HL-60/S4 (cell line): Measurements from ENCODE around the gene HHAT.

ENCODE experiments used
- in situ Hi-C: fragments of 300-500 bp; cut with MboI; formaldehyde crosslinking; loops from 2 replicates; pipeline ENCODE4 v1.14.3; 2022; ENCODE audit warnings: low sequenced_read_pairs

HHAT gene

GRCh38 chr1:210313046-210313595 is 15.6 kb upstream of the HHAT start:
- in situ Hi-C loops: loop anchor here (25.0 kb wide), 1 partner anchor 451 kb away; no protein-coding TSS in a partner anchor

GRCh38 chr1:210313921-210314320 is 14.8 kb upstream of the HHAT start:
- in situ Hi-C loops: loop anchor here (25.0 kb wide), 1 partner anchor 452 kb away; no protein-coding TSS in a partner anchor

- in situ Hi-C loops: loop anchor here (25.0 kb wide), 1 partner anchor 453 kb away; no protein-coding TSS in a partner anchor
Measured at GRCh38 chr1:210315529-210315928, 13.2 kb upstream of the HHAT start.

GRCh38 chr1:210321131-210321530 is 7.6 kb upstream of the HHAT start:
- in situ Hi-C loops: loop anchor here (25.0 kb wide), 1 partner anchor 459 kb away; no protein-coding TSS in a partner anchor

GRCh38 chr1:210321552-210321951 is 7.2 kb upstream of the HHAT start:
- in situ Hi-C loops: loop anchor here (25.0 kb wide), 1 partner anchor 459 kb away; no protein-coding TSS in a partner anchor

GRCh38 chr1:210323957-210324356 is 4.7 kb upstream of the HHAT start:
- in situ Hi-C loops: loop anchor here (25.0 kb wide), 1 partner anchor 462 kb away; no protein-coding TSS in a partner anchor

GRCh38 chr1:210325026-210325670 is 3.6 kb upstream of the HHAT start:
- in situ Hi-C loops: loop anchor here (25.0 kb wide), 1 partner anchor 812 kb away; the partner anchor contains the start of gene KCNH1

GRCh38 chr1:210328032-210328745 is 513 bp upstream of the HHAT start:
- in situ Hi-C loops: loop anchor here (25.0 kb wide), 1 partner anchor 809 kb away; the partner anchor contains the start of gene KCNH1

GRCh38 chr1:210330279-210330866 is 1.7 kb downstream of the HHAT start:
- in situ Hi-C loops: loop anchor here (25.0 kb wide), 1 partner anchor 807 kb away; the partner anchor contains the start of gene KCNH1

GRCh38 chr1:210332233-210332632 is 3.5 kb downstream of the HHAT start:
- in situ Hi-C loops: loop anchor here (25.0 kb wide), 1 partner anchor 805 kb away; the partner anchor contains the start of gene KCNH1

- in situ Hi-C loops: loop anchor here (25.0 kb wide), 1 partner anchor 804 kb away; the partner anchor contains the start of gene KCNH1
Measured at GRCh38 chr1:210332719-210333398, 4.2 kb downstream of the HHAT start.

- in situ Hi-C loops: loop anchor here (25.0 kb wide), 1 partner anchor 802 kb away; the partner anchor contains the start of gene KCNH1
Measured at GRCh38 chr1:210335001-210335400, 6.3 kb downstream of the HHAT start.

GRCh38 chr1:210336362-210336761 is 7.7 kb downstream of the HHAT start:
- in situ Hi-C loops: loop anchor here (25.0 kb wide), 1 partner anchor 801 kb away; the partner anchor contains the start of gene KCNH1

GRCh38 chr1:210339500-210339899 is 10.8 kb downstream of the HHAT start:
- in situ Hi-C loops: loop anchor here (25.0 kb wide), 1 partner anchor 798 kb away; the partner anchor contains the start of gene KCNH1

- in situ Hi-C loops: loop anchor here (25.0 kb wide), 1 partner anchor 797 kb away; the partner anchor contains the start of gene KCNH1
Measured at GRCh38 chr1:210340311-210340710, 11.6 kb downstream of the HHAT start.

- in situ Hi-C loops: loop anchor here (25.0 kb wide), 1 partner anchor 796 kb away; the partner anchor contains the start of gene KCNH1
Measured at GRCh38 chr1:210340841-210341240, 12.1 kb downstream of the HHAT start.

GRCh38 chr1:210342986-210343780 is 14.5 kb downstream of the HHAT start:
- in situ Hi-C loops: loop anchor here (25.0 kb wide), 1 partner anchor 794 kb away; the partner anchor contains the start of gene KCNH1

GRCh38 chr1:210344706-210345105 is 16.0 kb downstream of the HHAT start:
- in situ Hi-C loops: loop anchor here (25.0 kb wide), 1 partner anchor 793 kb away; the partner anchor contains the start of gene KCNH1

- in situ Hi-C loops: loop anchor here (25.0 kb wide), 1 partner anchor 790 kb away; the partner anchor contains the start of gene KCNH1
Measured at GRCh38 chr1:210347112-210347511, 18.4 kb downstream of the HHAT start.
